Upper lobe of left lung (tissue), 6 donors: ENCODE results near the gene RGS9. TPM values are rescaled to one million over a fixed set of nuclear protein-coding genes. Genes with fewer than 3 reads are reported as not detected.

Experiments used
- ATAC-seq, 2 donors: fragments of 200-7000 bp; cut with Tn5 transposase; one replicate each; pipeline ENCODE4 v1.9.1; 2022; ENCODE audit warnings: mild to moderate bottlenecking in 2 of 2, moderate library complexity in 2 of 2; ENCODE audit not compliant: low FRiP score in 2 of 2
- DNase-seq, 2 donors: peaks; one replicate each; pipeline ENCODE4 v3.0.0-alpha.2; 2019 to 2020
- H3K27ac ChIP-seq, 4 donors: fragments of 200-600 bp; sonication (generic); one replicate each; pipeline ENCODE4 v1.5.1; 2016 to 2019
- H3K27me3 ChIP-seq, 4 donors: fragments of 200-600 bp; sonication (generic); one replicate each; pipeline ENCODE4 v1.5.1; 2017 to 2019
- H3K36me3 ChIP-seq, 4 donors: fragments of 200-600 bp; sonication (generic); one replicate each; pipeline ENCODE4 v1.5.1; 2016 to 2019
- H3K4me1 ChIP-seq, 4 donors: fragments of 200-600 bp; sonication (generic); one replicate each; pipeline ENCODE4 v1.5.1; 2018 to 2019
- H3K4me3 ChIP-seq, 4 donors: fragments of 200-600 bp; sonication (generic); one replicate each; pipeline ENCODE4 v1.5.1; 2017 to 2019; ENCODE audit warnings: mild to moderate bottlenecking in 2 of 4, moderate library complexity in 1 of 4
- H3K9me3 ChIP-seq, 4 donors: fragments of 200-600 bp; sonication (generic); one replicate each; pipeline ENCODE4 v1.5.1; 2018 to 2019
- CTCF ChIP-seq, 6 experiments: fragments of 450-650 bp in 4 of 6; fragments of 200-600 bp in 2 of 6; sonication (generic) in 2 of 6; IDR thresholded peaks; one replicate each; pipeline ENCODE4 v1.5.1; 2016 to 2019; ENCODE audit warnings: antibody characterized with exemption in 6 of 6
- EP300 ChIP-seq, 4 donors: sonication (generic); formaldehyde crosslinking; IDR thresholded peaks; one replicate each; pipeline ENCODE4 v1.5.1; 2017; ENCODE audit warnings: antibody characterized with exemption in 4 of 4, control low read depth in 2 of 4
- POLR2A ChIP-seq, 4 donors: fragments of 450-650 bp; IDR thresholded peaks; one replicate each; pipeline ENCODE4 v1.5.1; 2016 to 2017; ENCODE audit warnings: antibody characterized with exemption in 4 of 4, mild to moderate bottlenecking in 2 of 4
- POLR2AphosphoS5 ChIP-seq, 2 donors: sonication (generic); formaldehyde crosslinking; IDR thresholded peaks; one replicate each; pipeline ENCODE4 v1.5.1; 2017; ENCODE audit warnings: antibody characterized with exemption in 2 of 2
- WGBS, 2 donors: methylation state at CpG; one replicate each; pipeline ENCODE4 v1.1.5; 2017 to 2018; 5-methylcytosine and 5-hydroxymethylcytosine counted together
- total RNA-seq, 6 donors: library from RNA; depleted of rRNA in 4 of 6; stranded (reverse); fragments of >200 nt in 4 of 6; gene quantifications; one replicate each; pipeline versions ENCODE4 v1.1.0 to v1.2.1, GENCODE V29; 2016 to 2021
- donor health status: DM: no; HTN: no; CAD: no; lungs with moderate emphysema.
- donor health status: DM: no; HTN: yes; CAD: no; lungs with severe emphysema.

Gene RGS9
- total RNA-seq, 6 donors from 2014 or later: 3.9 to 16.2 (median 8.1) TPM

DNA sequence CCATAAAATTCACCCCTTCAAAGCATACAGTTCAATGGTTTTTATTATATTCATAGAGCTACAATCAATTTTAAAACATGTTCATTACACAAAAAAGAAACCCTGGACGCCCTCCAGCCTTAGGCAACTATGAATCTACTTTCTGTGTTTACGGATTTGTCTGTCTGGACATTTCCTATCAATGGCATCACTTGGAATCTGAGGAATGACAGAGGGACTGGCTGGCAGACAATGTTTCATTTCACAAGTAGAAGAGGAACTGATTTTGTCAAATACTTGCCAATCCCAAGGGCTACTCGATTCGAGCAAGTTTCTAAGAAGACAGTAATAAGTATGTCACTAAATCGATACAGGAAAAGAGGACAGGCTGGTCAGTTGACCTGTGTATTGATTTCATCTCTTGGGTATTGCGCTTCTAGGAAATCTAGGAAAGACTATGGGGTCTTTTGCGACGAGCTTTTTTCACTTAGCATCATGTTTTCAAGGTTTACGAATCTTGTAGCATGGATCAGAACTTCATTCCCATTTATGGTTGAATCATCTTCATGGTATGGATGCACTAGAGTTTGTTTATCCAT, 56.6 kb downstream of the RGS9 start:
- no peak overlapping the region for H3K27ac ChIP-seq
- H3K27me3 ChIP-seq: no peaks in the 10 kb centered on the region
- ATAC-seq (no peak), DNase-seq (no peak)
- WGBS, 2 donors: 70% methylated on average over 9 of the region's 9 CpGs
- H3K4me3 ChIP-seq: no peak overlapping the region
- TF ChIP-seq EP300 (IDR thresholded peaks at IDR 0.05) (no peak), POLR2AphosphoS5 (IDR thresholded peaks at IDR 0.05) (no peak), POLR2A (IDR thresholded peaks at IDR 0.05) (no peak), CTCF (IDR thresholded peaks at IDR 0.05) (no peak)
- H3K9me3 ChIP-seq: no peaks in the 10 kb centered on the region
- peaks cover 0 to 4% (median 3%) of the 10 kb centered on the region in 4 donors for H3K4me1 ChIP-seq
- peaks cover 0 to 4% (median 0%) of the 10 kb centered on the region in 4 donors for H3K36me3 ChIP-seq

DNA sequence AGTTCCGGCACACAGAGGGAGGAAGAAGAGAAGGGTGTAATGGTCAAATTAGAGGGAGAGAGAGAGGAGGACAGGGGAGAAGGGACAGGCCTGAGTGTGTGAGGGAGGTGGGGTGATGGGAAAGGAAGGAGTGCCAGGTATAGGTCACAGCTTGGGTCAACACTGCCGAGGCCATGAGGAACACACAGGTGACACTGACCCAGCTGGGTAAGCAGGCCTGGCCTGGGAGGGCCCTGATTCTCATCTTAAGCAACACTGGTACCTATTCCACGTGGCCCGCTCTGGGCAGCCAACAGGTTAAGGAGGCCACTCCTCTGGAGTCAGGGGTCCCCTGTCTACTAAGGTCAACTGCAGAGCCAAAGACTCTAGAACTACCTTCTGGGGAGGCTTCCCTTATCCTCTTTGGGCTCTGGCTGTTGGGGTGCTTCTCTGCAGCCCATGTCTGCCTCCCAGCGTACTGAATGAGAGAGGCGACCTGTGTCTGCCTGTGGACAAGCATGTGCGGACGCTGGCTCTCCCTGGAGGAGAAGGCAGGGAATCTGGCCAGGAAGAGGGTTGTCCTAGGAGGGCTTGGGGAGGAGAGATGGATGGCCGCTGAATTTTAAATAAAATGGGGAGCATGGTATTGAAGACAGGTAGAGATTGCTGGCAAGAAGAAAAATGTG, 57.6 kb downstream of the RGS9 start:
- H3K4me3 ChIP-seq: no peak overlapping the region
- no peaks in the 10 kb centered on the region for H3K27me3 ChIP-seq
- H3K36me3 ChIP-seq: no peaks in the 10 kb centered on the region
- WGBS, 2 donors: 84 to 90% methylated on average over 9 of the region's 9 CpGs
- no peak for TF ChIP-seq EP300 (IDR thresholded peaks at IDR 0.05)
- no peak for TF ChIP-seq POLR2A (IDR thresholded peaks at IDR 0.05)
- TF ChIP-seq POLR2AphosphoS5 (IDR thresholded peaks at IDR 0.05): no peak
- no peak for TF ChIP-seq CTCF (IDR thresholded peaks at IDR 0.05)
- ATAC-seq (no peak), DNase-seq (no peak)
- H3K4me1 ChIP-seq: peaks cover 0 to 4% (median 3%) of the 10 kb centered on the region in 4 donors
- no peak overlapping the region for H3K27ac ChIP-seq
- no peaks in the 10 kb centered on the region for H3K9me3 ChIP-seq

- H3K4me1 ChIP-seq: peaks cover 0 to 4% (median 3%) of the 10 kb centered on the region in 4 donors
- DNase-seq (no peak), ATAC-seq (no peak)
- H3K9me3 ChIP-seq: no peaks in the 10 kb centered on the region
- no peaks in the 10 kb centered on the region for H3K36me3 ChIP-seq
- H3K27ac ChIP-seq: no peak overlapping the region
- H3K4me3 ChIP-seq: no peak overlapping the region
- H3K27me3 ChIP-seq: no peaks in the 10 kb centered on the region
- WGBS, 2 donors: 74 to 79% methylated on average over 7 of the region's 7 CpGs
- TF ChIP-seq POLR2A (IDR thresholded peaks at IDR 0.05): no peak
- no peak for TF ChIP-seq POLR2AphosphoS5 (IDR thresholded peaks at IDR 0.05)
Observed at GRCh38 chr17:65195716-65196115, 58.5 kb downstream of the RGS9 start.

DNA sequence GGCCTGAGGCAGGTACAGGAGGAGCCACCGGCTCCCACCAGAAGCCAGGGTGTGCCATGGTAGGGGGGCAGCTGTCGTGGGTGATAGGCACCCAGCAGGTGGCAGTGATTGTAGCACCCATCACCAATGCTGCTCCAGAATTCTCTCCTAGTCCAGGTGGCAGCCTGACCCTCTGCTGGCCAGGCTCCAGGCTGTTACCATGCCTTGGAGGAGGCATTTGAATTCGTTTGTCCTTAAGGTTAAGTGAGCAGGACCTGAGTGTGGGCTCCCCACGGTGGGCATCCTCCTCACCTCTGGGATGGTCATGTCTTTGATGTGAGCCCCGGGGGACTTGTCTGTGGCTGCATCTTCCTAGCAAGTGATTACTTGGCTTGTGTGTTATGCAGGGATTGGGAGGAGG, 59.4 kb downstream of the RGS9 start:
- Histone ChIP-seq H3K4me1 (peaks cover 0 to 4% (median 3%) of the 10 kb centered on the region in 4 donors), H3K36me3 (peaks cover 0 to 2% (median 0%) of the 10 kb centered on the region in 4 donors), H3K27me3 (no peaks in the 10 kb centered on the region), H3K4me3 (no peak overlapping the region), H3K9me3 (no peaks in the 10 kb centered on the region), H3K27ac (no peak overlapping the region)
- ATAC-seq: no peak
- 66 to 100% methylated on average over 1 to 5 of the region's 5 CpGs for WGBS, 2 donors
- DNase-seq: no peak
- TF ChIP-seq POLR2A (IDR thresholded peaks at IDR 0.05) (no peak), POLR2AphosphoS5 (IDR thresholded peaks at IDR 0.05) (no peak), EP300 (IDR thresholded peaks at IDR 0.05) (no peak), CTCF (IDR thresholded peaks at IDR 0.05) (no peak)

GRCh38 chr17:65197201-65197600, 60.0 kb downstream of the RGS9 start:
- TF ChIP-seq CTCF (IDR thresholded peaks at IDR 0.05) (no peak), EP300 (IDR thresholded peaks at IDR 0.05) (no peak), POLR2AphosphoS5 (IDR thresholded peaks at IDR 0.05) (no peak), POLR2A (IDR thresholded peaks at IDR 0.05) (no peak)
- ATAC-seq (no peak), DNase-seq (no peak)
- no peak overlapping the region for H3K27ac ChIP-seq
- no peak overlapping the region for H3K4me3 ChIP-seq
- H3K27me3 ChIP-seq: no peaks in the 10 kb centered on the region
- H3K4me1 ChIP-seq: peaks cover 0 to 4% (median 3%) of the 10 kb centered on the region in 4 donors
- no peaks in the 10 kb centered on the region for H3K9me3 ChIP-seq
- WGBS, 2 donors: 72 to 76% methylated on average over 5 of the region's 5 CpGs
- peaks cover 0 to 7% (median 0%) of the 10 kb centered on the region in 4 donors for H3K36me3 ChIP-seq
